H9 (cell line): ENCODE results near the gene NDRG2. TPM values are rescaled to one million over a fixed set of nuclear protein-coding genes. Genes with fewer than 3 reads are reported as not detected.

Experiments used
- DNase-seq: peaks from one replicate; pipeline ENCODE4 v3.0.0-alpha.2; 2017
- H2AFZ ChIP-seq: one replicate; pipeline ENCODE4 v1.6.1; 2013; ENCODE audit warnings: mild to moderate bottlenecking, low read length, control low read depth, moderate library complexity
- H2AK5ac ChIP-seq: 2 replicates; pipeline ENCODE4 v1.6.1; 2013; ENCODE audit warnings: low read length, control low read depth, mixed read lengths; ENCODE audit not compliant: insufficient read length
- H2BK120ac ChIP-seq: one replicate; pipeline ENCODE4 v1.6.1; 2013; ENCODE audit warnings: low read depth, mild to moderate bottlenecking, low read length, control low read depth, inconsistent platforms; ENCODE audit not compliant: poor library complexity, severe bottlenecking
- H2BK12ac ChIP-seq: 2 replicates; pipeline ENCODE4 v1.6.1; 2013; ENCODE audit warnings: low read length, control low read depth, mixed read lengths, low read depth; ENCODE audit not compliant: insufficient read length
- H2BK15ac ChIP-seq: 2 replicates; pipeline ENCODE4 v1.6.1; 2013; ENCODE audit warnings: low read depth, low read length, control low read depth
- H2BK20ac ChIP-seq: one replicate; pipeline ENCODE4 v1.6.1; 2013; ENCODE audit warnings: low read depth, mild to moderate bottlenecking, low read length, control low read depth, inconsistent platforms; ENCODE audit not compliant: poor library complexity, severe bottlenecking
- H2BK5ac ChIP-seq: 2 replicates; pipeline ENCODE4 v1.6.1; 2013; ENCODE audit warnings: low read length, control low read depth, mixed read lengths; ENCODE audit not compliant: insufficient read length
- H3K14ac ChIP-seq: 2 replicates; pipeline ENCODE4 v1.6.1; 2013; ENCODE audit warnings: low read length, control low read depth; ENCODE audit not compliant: insufficient read depth
- H3K18ac ChIP-seq: 2 replicates; pipeline ENCODE4 v1.6.1; 2013; ENCODE audit warnings: low read depth, mild to moderate bottlenecking, mixed read lengths, low read length, control low read depth; ENCODE audit not compliant: insufficient read length
- H3K23ac ChIP-seq: 2 replicates; pipeline ENCODE4 v1.6.1; 2013; ENCODE audit warnings: low read length, control low read depth, mixed read lengths, low read depth; ENCODE audit not compliant: insufficient read length
- H3K23me2 ChIP-seq: 2 replicates; pipeline ENCODE4 v1.6.1; 2013; ENCODE audit warnings: low read depth, mild to moderate bottlenecking, mixed read lengths, low read length, control low read depth; ENCODE audit not compliant: insufficient read length, poor library complexity, severe bottlenecking
- H3K27ac ChIP-seq: 2 replicates; pipeline ENCODE4 v1.5.1; 2013; ENCODE audit warnings: low read length, control low read depth, mixed read lengths, low read depth; ENCODE audit not compliant: insufficient read length
- H3K27me3 ChIP-seq: 2 replicates; pipeline ENCODE4 v1.6.1; 2013; ENCODE audit warnings: low read length, control low read depth, inconsistent platforms; ENCODE audit not compliant: insufficient read depth
- H3K4ac ChIP-seq: 2 replicates; pipeline ENCODE4 v1.6.1; 2013; ENCODE audit warnings: low read depth, mild to moderate bottlenecking, control low read depth, inconsistent platforms, low read length, moderate library complexity
- H3K4me1 ChIP-seq: 2 replicates; pipeline ENCODE4 v1.6.1; 2013; ENCODE audit warnings: low read length, control low read depth, inconsistent platforms; ENCODE audit not compliant: insufficient read depth
- H3K4me2 ChIP-seq: 2 replicates; pipeline ENCODE4 v1.6.1; 2013; ENCODE audit warnings: low read length, control low read depth, mixed read lengths; ENCODE audit not compliant: insufficient read length, insufficient read depth
- H3K56ac ChIP-seq: 2 replicates; pipeline ENCODE4 v1.6.1; 2013; ENCODE audit warnings: low read depth, mild to moderate bottlenecking, mixed read lengths, low read length, control low read depth; ENCODE audit not compliant: insufficient read length
- H3K79me1 ChIP-seq: 2 replicates; pipeline ENCODE4 v1.6.1; 2013; ENCODE audit warnings: low read depth, mild to moderate bottlenecking, moderate library complexity, low read length, control low read depth, inconsistent platforms; ENCODE audit not compliant: insufficient read depth, poor library complexity, severe bottlenecking
- H3K79me2 ChIP-seq: 2 replicates; pipeline ENCODE4 v1.6.1; 2013; ENCODE audit warnings: low read length, control low read depth, inconsistent platforms; ENCODE audit not compliant: insufficient read depth
- H3K9ac ChIP-seq: 2 replicates; pipeline ENCODE4 v1.6.1; 2013; ENCODE audit warnings: low read length, control low read depth, mixed read lengths; ENCODE audit not compliant: insufficient read length; ENCODE audit errors: extremely low read depth
- H3K9me3 ChIP-seq: one replicate; pipeline ENCODE4 v1.6.1; 2013; ENCODE audit warnings: low read depth, low read length, inconsistent platforms; ENCODE audit not compliant: control insufficient read depth
- H3T11ph ChIP-seq: one replicate; pipeline ENCODE4 v1.6.1; 2013; ENCODE audit warnings: mild to moderate bottlenecking, low read length, control low read depth, inconsistent platforms
- H4K20me1 ChIP-seq: one replicate; pipeline ENCODE4 v1.6.1; 2013; ENCODE audit not compliant: control insufficient read depth, insufficient read length, insufficient read depth
- H4K5ac ChIP-seq: 2 replicates; pipeline ENCODE4 v1.6.1; 2013; ENCODE audit warnings: low read depth, mild to moderate bottlenecking, mixed read lengths, low read length, control low read depth; ENCODE audit not compliant: insufficient read length
- H4K8ac ChIP-seq: replicated peaks from 2 replicates; pipeline ENCODE4 v1.6.1; 2013; ENCODE audit warnings: low read length, control low read depth, mixed read lengths, low read depth; ENCODE audit not compliant: insufficient read length
- H4K91ac ChIP-seq: 2 replicates; pipeline ENCODE4 v1.6.1; 2013; ENCODE audit warnings: low read depth, mild to moderate bottlenecking, moderate library complexity, mixed read lengths, low read length, control low read depth; ENCODE audit not compliant: insufficient read length
- H3K27ac Mint-ChIP-seq, 3 experiments: 2 replicates in 2 of 3; 3 replicates in 1 of 3; pipeline ENCODE4 v1.8.0; 2020 to 2021; ENCODE audit warnings: mixed read lengths in 3 of 3, mild to moderate bottlenecking in 1 of 3, moderate library complexity in 1 of 3
- H3K27me3 Mint-ChIP-seq: 2 replicates; pipeline ENCODE4 v1.8.0; 2021; ENCODE audit warnings: low read depth, mild to moderate bottlenecking, moderate library complexity, mixed read lengths
- H3K36me3 Mint-ChIP-seq, 3 experiments: 2 replicates in 2 of 3; 3 replicates in 1 of 3; pipeline ENCODE4 v1.8.0; 2020 to 2021; ENCODE audit warnings: low read depth in 3 of 3, mixed read lengths in 3 of 3; ENCODE audit not compliant: insufficient read depth in 1 of 3
- H3K4me1 Mint-ChIP-seq, 2 experiments: 2 replicates each; pipeline ENCODE4 v1.8.0; 2020; ENCODE audit warnings: mixed read lengths in 2 of 2
- H3K4me3 Mint-ChIP-seq, 2 experiments: 2 replicates in 1 of 2; 3 replicates in 1 of 2; pipeline ENCODE4 v1.8.0; 2020 to 2021; ENCODE audit warnings: mild to moderate bottlenecking in 2 of 2, mixed read lengths in 2 of 2, moderate library complexity in 1 of 2
- H3K9me3 Mint-ChIP-seq, 2 experiments: 2 replicates in 1 of 2; 3 replicates in 1 of 2; pipeline ENCODE4 v1.8.0; 2020; ENCODE audit warnings: mild to moderate bottlenecking in 2 of 2, mixed read lengths in 2 of 2, moderate library complexity in 1 of 2
- WGBS: extraction: QIAGEN DNeasy Blood & Tissue Kit; methylation state at CpG from one replicate; pipeline ENCODE4 v1.1.7; 2013; ENCODE audit warnings: missing lambda C conversion rate, low lambda C conversion rate, mixed read lengths; ENCODE audit not compliant: insufficient read length; ENCODE audit errors: extremely low coverage; 5-methylcytosine and 5-hydroxymethylcytosine counted together
- total RNA-seq: library from RNA; stranded (reverse); gene quantifications from 2 replicates; pipeline ENCODE4 v1.2.1, GENCODE V29; 2021
- TF ChIP-seq, protein P1 (sequence below): fragments of 200-600 bp; sonication (generic); conservative IDR thresholded peaks from 3 replicates; pipeline ENCODE4 v1.8.0; 2021; ENCODE audit warnings: antibody characterized with exemption, mild to moderate bottlenecking

Gene NDRG2
- total RNA-seq, 1 experiment from 2014 or later, result 20.6 TPM

GRCh38 chr14:21073921-21074320 lies 49.1 kb upstream of the NDRG2 start:
- H3K56ac ChIP-seq, result no peak overlapping the region

More at GRCh38 chr14:21073921-21074320, 49.1 kb upstream of the NDRG2 start:
- Histone ChIP-seq H3K4ac (no peak overlapping the region), H3T11ph (no peak overlapping the region), H3K27ac (no peak overlapping the region), H3K23ac (no peak overlapping the region), H3K4me1 (peaks cover 4% of the 10 kb centered on the region; the same call in 1 of the 2 replicates), H4K5ac (no peak overlapping the region), H2AK5ac (no peak overlapping the region), H3K18ac (no peak overlapping the region), H3K79me1 (no peaks in the 10 kb centered on the region), H3K79me2 (no peaks in the 10 kb centered on the region), H3K14ac (no peak overlapping the region), H3K23me2 (peaks cover 27% of the 10 kb centered on the region), H4K20me1 (no peaks in the 10 kb centered on the region), H3K9me3 (no peaks in the 10 kb centered on the region), H2AFZ (no peak overlapping the region), H3K9ac (no peak overlapping the region), H2BK12ac (no peak overlapping the region), H3K27me3 (no peaks in the 10 kb centered on the region), H4K91ac (no peak overlapping the region), H2BK20ac (no peak overlapping the region), H2BK15ac (no peak overlapping the region), H3K4me2 (no peak overlapping the region), H2BK120ac (no peak overlapping the region), H2BK5ac (no peak overlapping the region), H4K8ac (no peak overlapping the region)
- Mint-ChIP-seq H3K4me3 (no peak overlapping the region), H3K9me3 (no peaks in the 10 kb centered on the region), H3K27me3 (no peaks in the 10 kb centered on the region; the same call in 1 of the 2 replicates), H3K27ac (peak overlapping the region in 2 of 3 experiments; percentile 36 to 50; a peak in 2 of 7 replicates), H3K4me1 (peaks cover 15 to 16% of the 10 kb centered on the region in 2 experiments), H3K36me3 (peaks cover 47 to 67% (median 62%) of the 10 kb centered on the region in 3 experiments)
- TF ChIP-seq, protein P1, sequence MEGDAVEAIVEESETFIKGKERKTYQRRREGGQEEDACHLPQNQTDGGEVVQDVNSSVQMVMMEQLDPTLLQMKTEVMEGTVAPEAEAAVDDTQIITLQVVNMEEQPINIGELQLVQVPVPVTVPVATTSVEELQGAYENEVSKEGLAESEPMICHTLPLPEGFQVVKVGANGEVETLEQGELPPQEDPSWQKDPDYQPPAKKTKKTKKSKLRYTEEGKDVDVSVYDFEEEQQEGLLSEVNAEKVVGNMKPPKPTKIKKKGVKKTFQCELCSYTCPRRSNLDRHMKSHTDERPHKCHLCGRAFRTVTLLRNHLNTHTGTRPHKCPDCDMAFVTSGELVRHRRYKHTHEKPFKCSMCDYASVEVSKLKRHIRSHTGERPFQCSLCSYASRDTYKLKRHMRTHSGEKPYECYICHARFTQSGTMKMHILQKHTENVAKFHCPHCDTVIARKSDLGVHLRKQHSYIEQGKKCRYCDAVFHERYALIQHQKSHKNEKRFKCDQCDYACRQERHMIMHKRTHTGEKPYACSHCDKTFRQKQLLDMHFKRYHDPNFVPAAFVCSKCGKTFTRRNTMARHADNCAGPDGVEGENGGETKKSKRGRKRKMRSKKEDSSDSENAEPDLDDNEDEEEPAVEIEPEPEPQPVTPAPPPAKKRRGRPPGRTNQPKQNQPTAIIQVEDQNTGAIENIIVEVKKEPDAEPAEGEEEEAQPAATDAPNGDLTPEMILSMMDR, result no peak
- WGBS, result no CpG with 5 or more reads among the region's 9 CpGs
- no peak for DNase-seq
